ENCODE results near the gene SLC9A3.

DNA sequence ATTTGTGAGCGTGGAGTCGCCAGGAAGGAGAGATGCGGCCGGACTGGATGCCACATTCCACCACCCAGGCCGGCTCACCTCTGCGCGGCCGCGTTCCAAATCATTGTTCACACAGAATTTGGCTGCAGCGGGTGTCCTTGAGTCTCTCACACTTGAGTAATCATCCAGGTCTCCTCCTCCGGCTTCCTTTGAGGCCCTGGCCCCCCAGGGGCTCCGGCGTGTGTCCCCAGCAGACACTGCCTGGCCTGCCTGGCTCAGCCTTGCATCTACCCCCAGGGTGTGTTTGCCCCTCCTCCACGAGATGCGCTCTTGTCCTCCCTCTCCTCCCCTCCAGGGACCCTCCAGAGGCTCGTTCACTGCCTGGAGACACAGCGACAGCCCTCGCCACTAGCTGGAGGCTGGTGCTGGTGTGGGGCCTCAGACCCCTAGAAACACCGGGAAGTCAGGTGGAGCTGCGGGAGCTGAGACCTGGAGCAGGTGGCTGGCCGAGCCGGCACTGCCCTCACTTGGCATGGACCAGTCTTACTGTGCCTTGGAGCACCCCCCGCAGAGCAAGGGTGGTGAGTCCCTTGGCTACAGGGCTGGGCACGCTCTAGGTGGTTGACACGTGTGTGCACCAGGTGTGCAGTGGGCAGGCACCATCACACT is 7.0 kb upstream of the SLC9A3 start:
- TF ChIP-seq, protein P1, sequence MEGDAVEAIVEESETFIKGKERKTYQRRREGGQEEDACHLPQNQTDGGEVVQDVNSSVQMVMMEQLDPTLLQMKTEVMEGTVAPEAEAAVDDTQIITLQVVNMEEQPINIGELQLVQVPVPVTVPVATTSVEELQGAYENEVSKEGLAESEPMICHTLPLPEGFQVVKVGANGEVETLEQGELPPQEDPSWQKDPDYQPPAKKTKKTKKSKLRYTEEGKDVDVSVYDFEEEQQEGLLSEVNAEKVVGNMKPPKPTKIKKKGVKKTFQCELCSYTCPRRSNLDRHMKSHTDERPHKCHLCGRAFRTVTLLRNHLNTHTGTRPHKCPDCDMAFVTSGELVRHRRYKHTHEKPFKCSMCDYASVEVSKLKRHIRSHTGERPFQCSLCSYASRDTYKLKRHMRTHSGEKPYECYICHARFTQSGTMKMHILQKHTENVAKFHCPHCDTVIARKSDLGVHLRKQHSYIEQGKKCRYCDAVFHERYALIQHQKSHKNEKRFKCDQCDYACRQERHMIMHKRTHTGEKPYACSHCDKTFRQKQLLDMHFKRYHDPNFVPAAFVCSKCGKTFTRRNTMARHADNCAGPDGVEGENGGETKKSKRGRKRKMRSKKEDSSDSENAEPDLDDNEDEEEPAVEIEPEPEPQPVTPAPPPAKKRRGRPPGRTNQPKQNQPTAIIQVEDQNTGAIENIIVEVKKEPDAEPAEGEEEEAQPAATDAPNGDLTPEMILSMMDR (conservative IDR thresholded peaks at IDR 0.05 in 1 of 2, IDR thresholded peaks at IDR 0.05 in 1 of 2; ENCODE audit: extremely low read depth in 1 of 2, insufficient read depth in 1 of 2, low read depth in 1 of 2, low read length in 2 of 2): no peak
- no peak for TF ChIP-seq EZH2 (IDR thresholded peaks at IDR 0.05; ENCODE audit: borderline replicate concordance, low read length)

All from mammary epithelial cell (primary cell).